Right renal pelvis (tissue), 4 donors: ENCODE measurements around the gene ASB14. TPM values are rescaled to one million over a fixed set of nuclear protein-coding genes. Genes with fewer than 3 reads are reported as not detected.

Experiments used
- DNase-seq, 4 donors: peaks; one replicate each; pipeline ENCODE4 v3.0.0-alpha.2; 2013; ENCODE audit warnings: low read depth in 4 of 4, low spot score in 3 of 4, missing footprints in 1 of 4
- polyA plus RNA-seq, 4 donors: library from polyadenylated mRNA; unstranded; fragments of 120-200 nt; gene quantifications; one replicate each; pipeline ENCODE4 v1.2.1, GENCODE V29; 2013; ENCODE audit not compliant: insufficient read length in 4 of 4

ASB14 gene
- polyA plus RNA-seq, 4 donors = 0.47 to 0.77 (median 0.57) TPM

DNA sequence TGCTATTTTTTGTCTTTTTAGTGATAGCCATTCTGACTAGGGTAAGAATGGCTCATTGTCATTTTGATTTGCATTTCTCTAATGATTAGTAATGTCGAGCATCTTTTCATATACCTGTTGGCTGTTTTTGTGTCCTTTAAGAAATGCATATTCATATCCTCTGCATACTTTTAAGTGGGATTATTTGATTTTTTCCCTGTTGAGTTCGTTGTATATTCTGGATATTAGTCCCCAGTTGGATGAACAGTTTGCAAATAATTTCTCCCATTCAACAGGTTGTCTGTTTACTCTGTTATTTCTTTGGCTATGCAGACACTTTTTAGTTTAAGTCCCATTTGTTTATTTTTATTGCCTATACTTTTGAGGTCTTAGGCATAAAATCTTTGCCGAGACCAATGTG is 30.6 kb downstream of the ASB14 start:
- no peak for DNase-seq

DNA sequence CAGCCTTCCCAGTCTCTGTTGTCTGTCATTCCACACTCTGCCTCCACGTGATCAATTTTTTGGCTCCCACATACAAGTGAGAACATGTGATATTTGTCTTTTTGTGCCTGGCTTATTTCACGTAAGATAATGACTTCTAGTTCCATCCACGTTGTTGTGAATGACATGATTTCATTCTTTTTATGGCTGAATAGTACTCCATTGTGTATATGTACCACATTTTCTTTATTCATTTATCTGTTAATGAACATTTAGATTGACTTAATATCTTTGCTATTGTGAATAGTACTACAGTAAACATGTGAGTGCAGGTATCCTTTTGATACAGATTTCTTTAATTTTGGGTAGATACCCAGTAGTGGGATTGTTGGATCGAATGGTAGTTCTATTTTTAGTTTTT is 31.4 kb downstream of the ASB14 start:
- no peak for DNase-seq

DNA sequence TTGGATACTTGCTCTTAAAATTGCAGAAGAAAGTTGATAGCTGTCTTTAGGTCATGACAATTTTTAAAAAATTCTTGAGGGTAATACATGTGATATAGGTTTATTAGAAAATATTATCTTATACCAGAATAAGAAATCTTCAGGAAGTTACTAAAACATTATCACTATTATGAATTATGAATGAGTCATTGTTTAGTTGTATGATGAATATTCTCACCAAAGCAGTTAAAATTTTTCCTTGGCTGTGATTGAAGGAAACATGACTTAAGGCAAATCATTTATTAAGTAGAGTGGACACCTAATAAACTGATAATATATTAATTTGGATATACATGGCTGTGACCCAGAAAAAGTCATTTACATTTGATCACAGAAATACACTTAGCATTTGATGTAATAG is 34.8 kb downstream of the ASB14 start:
- no peak for DNase-seq

DNA sequence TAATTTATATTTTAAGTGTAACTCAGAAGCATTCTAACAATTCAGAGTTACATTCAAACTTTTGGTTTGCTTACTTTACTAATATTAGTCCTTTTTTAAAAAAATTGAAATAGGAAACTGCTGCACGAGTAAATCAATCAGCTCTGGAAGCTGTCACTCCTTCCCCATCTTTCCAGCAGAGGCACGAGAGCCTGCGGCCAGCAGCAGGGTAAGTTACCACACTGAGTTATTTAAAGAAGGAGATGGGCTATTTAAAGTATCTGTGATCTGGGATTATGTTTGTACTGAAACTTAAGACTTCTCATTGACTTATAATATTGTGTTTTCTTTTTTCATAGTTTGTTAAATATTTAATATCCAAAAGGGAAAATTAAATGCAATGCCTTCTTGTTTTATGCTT is 35.6 kb downstream of the ASB14 start:
- DNase-seq = no peak

DNA sequence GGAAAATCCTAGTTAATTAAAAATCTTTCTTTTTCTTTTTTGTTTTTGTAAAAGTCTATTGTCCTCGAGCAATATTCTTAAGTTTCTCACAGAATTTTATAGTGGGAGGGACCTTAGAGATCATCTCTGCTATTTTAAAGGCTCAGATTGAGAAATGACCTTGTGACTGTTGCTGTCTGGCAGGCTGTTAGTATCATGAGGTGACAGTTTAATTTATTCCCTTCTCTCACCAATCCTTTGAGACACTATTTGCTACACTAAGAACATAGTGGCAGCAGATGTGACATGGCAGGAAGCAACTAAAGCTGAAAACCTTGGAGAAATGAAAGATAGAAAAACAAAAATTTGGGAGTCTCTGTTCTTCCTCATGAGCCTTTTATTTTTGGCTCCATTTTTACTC is 40.1 kb downstream of the ASB14 start:
- no peak for DNase-seq

DNA sequence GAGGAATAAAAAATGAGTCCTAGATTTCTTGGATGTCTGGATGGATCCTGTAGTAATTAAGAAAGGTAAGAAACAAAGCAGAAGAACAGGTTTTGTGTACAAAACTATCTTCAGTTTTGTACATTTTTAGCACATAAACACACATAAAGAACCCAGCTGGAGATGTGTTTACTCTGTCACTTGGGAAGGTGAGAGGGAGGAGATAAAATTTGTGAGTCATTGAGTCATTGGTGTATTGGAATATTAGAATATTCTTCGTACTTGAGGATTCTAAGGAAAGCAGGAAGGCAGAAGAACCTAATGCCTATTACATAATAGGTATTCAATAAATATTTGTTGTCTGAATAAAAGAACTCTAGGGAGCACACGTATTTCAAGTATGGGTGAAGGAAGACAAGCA is 47.5 kb downstream of the ASB14 start:
- DNase-seq = no peak

DNA sequence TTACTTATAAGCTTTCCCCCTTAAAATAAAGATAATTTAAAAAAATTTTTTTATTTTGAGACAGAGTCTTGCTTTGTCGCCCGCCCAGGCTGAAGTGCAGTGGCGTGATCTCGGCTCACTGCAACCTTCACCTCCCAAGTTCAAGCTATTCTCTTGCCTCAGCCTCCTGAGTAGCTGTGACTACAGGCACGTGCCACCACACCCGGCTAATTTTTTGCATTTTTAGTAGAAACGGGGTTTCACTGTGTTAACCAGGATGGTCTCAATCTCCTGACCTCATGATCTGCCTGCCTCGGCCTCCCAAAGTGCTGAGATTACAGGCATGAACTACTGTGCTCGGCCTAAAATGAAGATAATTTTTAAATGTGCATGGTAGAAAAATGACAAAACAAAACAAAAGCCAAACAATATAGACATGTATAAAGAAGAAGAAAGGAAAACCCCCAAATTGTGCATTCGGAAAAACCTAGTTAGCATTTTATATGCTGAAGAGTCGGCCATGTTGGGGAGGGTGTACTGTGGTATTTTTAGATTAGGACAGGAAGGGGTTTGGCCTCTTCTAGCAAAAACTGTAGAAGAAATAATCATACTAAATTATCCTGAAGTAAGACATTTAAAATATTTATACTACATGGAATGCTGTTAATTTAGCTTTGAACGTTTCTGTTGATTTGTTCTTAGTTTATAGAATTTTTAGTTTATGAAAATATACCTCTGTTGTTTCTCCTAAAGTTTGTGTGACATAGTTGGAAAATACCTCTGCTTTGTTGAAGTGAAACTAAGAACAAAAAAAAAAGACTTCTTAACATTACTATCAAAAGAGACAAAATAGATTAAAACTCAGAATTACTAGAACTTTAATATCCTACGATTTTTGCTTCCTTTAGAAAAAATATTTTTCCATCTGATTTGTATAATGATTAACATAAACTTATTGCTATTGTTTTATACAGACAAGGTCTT is 57.6 kb downstream of the ASB14 start:
- DNase-seq = no peak

DNA sequence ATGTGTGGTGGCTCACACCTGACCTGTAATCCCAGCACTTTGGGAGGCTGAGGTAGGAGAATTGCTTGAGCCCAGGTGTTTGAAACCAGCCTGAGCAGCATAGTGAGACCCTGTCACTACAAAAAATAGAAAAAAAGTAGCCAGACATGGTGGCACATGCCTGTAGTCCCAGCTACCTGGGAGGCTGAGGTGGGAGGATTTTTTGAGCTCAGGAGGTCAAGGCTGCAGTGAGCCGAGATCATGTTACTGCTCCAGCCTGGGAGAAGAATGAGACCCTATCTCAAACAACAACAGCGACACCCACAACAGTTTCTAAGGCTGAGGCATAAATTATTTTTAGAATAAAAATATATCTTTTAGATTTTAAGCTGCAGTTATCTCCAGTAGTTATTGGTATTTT is 58.7 kb downstream of the ASB14 start:
- no peak for DNase-seq

DNA sequence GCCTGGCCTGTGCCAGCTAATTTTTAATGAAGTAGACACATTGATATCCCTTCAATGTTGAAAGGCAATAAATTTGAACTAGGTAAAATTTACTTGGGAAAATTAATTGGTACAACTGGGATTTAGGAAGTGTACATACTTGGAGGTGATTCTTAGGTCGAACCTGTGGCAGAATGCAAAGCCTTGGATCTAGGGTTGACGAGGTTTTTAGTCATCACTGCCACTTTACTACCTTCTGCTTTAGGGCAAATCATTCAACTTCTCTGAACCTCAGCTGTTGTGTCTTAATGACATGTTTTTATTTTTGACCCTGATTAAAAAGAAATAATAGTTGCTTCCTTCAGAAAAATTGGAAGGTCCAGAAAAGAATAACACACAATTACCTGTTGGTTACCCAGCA is 62.5 kb downstream of the ASB14 start:
- DNase-seq = no peak

DNA sequence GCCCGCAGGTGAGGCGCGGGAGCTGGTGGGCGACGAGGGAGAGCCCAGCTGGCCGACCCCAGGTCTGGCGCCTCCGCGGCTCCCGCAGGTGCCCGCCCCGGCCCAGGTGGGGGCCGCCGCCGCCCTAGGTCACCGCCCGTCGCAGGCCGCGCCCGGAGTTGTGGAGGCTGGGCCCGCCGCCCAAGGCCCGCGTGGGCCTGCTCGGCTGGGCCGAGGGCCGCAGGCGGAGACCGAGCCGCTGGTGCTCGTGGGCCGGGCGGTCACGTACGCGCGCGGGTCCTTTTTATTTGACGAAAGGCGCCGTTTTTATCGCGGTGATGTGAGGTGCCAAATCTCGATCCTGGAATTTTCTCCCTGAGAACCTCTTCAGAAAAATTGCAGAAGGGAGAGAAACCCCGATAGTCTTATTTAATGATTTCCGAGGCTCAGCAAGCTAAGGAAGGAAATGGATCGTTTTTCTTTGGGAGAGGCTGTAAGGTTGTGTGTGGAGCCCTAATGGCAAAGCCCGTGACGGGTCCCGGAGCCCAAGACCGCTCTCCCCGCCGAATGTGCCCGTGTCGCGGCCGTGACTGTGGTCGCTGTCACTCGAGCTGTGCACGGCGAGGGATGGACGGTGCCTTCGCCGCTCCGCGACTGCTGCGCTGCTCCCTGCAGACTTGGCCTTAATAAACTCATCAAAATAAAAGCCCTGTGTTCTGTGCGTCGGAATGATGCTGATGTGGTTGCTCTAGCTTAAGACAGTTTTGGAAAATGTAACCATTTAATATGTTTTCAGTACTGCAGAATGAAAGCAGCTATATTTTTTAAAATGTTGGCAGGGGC is 64.3 kb downstream of the ASB14 start:
- DNase-seq = peak in 2 of 4 donors; percentile 47 to 55

DNA sequence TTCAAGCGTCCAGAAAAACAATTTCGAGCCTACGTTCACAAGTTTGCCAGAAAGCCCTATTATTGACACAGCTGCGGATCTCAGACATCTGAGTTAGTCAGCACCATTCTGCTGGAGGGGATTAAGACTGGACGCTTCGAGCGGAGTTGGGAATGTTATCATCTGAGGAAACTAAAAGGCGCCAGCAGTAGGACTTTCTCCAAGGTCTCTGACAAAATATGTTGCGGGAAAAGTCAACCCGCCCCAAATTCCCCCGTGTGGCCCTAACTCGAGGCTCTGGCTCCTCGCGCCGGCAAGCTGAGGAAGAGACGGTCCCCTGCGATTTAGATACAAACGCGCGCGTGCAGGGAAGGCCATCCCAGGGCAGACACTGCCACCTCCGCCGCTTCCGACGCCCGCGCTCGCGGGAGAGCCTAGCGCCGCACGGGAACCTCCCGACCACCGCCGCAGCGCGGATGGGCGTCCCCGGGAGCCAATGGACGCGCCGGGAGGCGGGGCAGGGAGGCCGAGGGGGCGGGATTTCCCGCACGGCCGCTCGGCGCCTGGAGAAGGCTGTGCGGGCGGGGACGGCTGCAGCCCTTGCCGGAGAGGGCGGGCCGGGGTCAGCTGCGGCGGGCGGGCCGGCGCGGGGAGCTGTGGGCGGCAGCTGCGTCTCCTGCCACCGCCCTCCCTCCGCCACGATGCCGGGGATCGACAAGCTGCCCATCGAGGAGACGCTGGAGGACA is 65.1 kb downstream of the ASB14 start, which contains the start of gene APPL1:
TSS of gene APPL1 (plus strand) at position 526 of the 726 bp plus-strand sequence. CDS start at position 681, 155 bp downstream.
- DNase-seq = peak; percentile 85 to 89 (median 88)

DNA sequence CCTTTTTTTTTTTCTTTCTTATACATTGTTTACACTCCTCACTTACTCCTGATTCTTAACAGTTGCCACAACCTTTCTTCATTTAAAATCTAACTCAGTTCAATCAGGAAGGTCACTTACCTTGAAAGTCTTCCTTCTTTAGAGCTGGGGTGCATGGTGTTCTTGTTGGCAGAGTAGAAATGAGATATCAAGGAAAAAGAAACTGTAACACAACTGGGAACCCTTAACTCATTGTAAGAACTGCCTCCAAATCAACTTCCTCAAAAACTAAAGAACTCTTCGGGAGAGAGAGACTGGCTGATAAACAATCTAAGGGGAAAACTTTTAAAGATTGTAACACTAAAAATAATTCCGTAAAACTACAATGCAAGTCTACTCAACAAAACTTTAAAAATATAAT is 66.3 kb downstream of the ASB14 start:
- DNase-seq = no peak

DNA sequence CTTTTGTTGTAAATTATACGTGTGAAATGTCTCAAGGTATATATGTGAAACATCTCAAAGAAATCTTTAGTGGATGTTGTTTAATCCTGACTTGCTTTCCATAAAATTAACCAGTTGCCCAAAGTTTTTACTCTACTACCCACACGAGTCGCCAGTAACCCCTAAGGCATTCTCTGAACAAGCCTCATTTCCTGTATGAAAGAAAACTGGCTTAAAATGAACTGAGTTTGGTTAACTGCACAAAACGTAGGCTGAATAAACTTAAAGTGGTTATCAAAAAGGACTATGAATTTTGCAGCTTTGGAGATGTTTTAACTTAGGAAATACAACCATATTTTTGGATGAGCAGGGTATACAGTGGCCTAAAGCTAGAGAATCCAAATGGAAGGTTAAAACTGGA is 67.6 kb downstream of the ASB14 start:
- DNase-seq = no peak

DNA sequence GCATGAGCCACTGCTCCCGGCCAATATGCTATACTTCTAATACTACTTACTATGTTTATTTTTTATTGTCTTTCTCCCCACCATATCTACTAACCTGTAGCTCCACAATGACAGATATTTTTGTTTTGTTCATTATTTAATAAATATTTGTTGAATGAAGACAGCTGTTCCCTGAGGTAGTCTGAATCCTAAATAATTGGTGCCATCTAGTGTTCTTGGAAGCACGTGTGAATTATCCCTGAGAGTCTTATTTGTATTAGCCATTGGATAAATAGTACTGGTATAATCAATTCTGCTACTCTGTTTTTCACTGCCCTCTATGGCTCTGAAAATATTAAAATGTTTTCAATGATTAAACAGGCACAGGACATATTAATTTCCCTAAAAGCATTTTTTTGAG is 70.6 kb downstream of the ASB14 start:
- no peak for DNase-seq

Other genes with a start within 250 kb of the ASB14 start
- gene SPATA12, start 232.0 kb downstream of the ASB14 start, polyA plus RNA-seq = under 1 TPM in 1 of 4 donors, not detected in 3; 0.12 TPM
- 10 to 100 TPM; 48.0 to 54.7 (median 52.6) TPM for gene IL17RD, start 127.3 kb downstream of the ASB14 start, polyA plus RNA-seq
- 1 to 10 TPM; 3.8 to 4.5 (median 4.4) TPM for gene HESX1, start 92.7 kb downstream of the ASB14 start, polyA plus RNA-seq
- gene APPL1, start 65.0 kb downstream of the ASB14 start, polyA plus RNA-seq = 10 to 100 TPM; 44.1 to 57.0 (median 53.8) TPM